Activated T-cell treated with anti-CD3 and anti-CD28 coated beads, Interleukin-2, amount 50 U/mL, for 4 hours (primary cell): ENCODE measurements around the gene TAF1B. TPM values are rescaled to one million over a fixed set of nuclear protein-coding genes. Genes with fewer than 3 reads are reported as not detected.

Source experiments
- ATAC-seq, 2 donors: fragments of 200-7000 bp; cut with Tn5 transposase; one replicate each; pipeline ENCODE4 v1.10.0; 2021
- DNase-seq: peaks from one replicate; pipeline ENCODE4 v3.0.0-alpha.2; 2020
- H3K27me3 Mint-ChIP-seq: one replicate; pipeline ENCODE4 v1.8.0; 2021; ENCODE audit warnings: low read depth, mixed read lengths
- H3K36me3 Mint-ChIP-seq: one replicate; pipeline ENCODE4 v1.8.0; 2022; ENCODE audit warnings: mixed read lengths; ENCODE audit not compliant: insufficient read depth
- H3K4me1 Mint-ChIP-seq: one replicate; pipeline ENCODE4 v1.8.0; 2021; ENCODE audit warnings: low read depth, mixed read lengths
- H3K4me3 Mint-ChIP-seq: one replicate; pipeline ENCODE4 v1.8.0; 2021; ENCODE audit warnings: mild to moderate bottlenecking, moderate library complexity, mixed read lengths
- H3K9me3 Mint-ChIP-seq: one replicate; pipeline ENCODE4 v1.8.0; 2021; ENCODE audit warnings: mixed read lengths
- total RNA-seq, 3 donors: library from RNA; stranded (reverse); gene quantifications; one replicate each; pipeline ENCODE4 v1.2.1, GENCODE V29; 2021

TAF1B gene
- total RNA-seq, 3 donors from 2014 or later, result 23.3 to 29.6 (median 26.4) TPM

DNA sequence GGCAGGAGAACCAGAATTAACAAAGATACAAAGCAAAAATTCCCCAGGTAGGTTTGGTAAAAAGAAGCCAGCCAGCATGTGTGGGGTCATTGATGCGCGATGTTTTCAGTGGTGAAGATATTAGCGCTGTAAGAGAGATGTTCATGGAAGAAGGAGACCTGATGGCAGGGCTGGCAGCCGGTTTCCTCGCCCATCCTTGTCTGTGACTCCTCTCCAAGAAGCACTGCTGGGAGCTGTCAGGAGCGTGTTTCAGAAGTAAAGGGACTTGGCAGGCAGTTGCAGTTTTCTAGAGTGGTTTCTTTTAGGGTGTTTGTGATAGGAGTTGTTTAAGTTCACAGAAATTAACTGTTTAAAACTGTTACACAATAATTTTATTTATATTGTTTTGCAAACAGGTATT lies 24.6 kb downstream of the TAF1B start:
- no peak for ATAC-seq
- no peaks in the 10 kb centered on the region for H3K4me1 Mint-ChIP-seq
- H3K4me3 Mint-ChIP-seq, result no peak overlapping the region
- peaks cover 5% of the 10 kb centered on the region for H3K9me3 Mint-ChIP-seq
- no peaks in the 10 kb centered on the region for H3K27me3 Mint-ChIP-seq
- H3K36me3 Mint-ChIP-seq, result peaks cover 13% of the 10 kb centered on the region
- no peak for DNase-seq

DNA sequence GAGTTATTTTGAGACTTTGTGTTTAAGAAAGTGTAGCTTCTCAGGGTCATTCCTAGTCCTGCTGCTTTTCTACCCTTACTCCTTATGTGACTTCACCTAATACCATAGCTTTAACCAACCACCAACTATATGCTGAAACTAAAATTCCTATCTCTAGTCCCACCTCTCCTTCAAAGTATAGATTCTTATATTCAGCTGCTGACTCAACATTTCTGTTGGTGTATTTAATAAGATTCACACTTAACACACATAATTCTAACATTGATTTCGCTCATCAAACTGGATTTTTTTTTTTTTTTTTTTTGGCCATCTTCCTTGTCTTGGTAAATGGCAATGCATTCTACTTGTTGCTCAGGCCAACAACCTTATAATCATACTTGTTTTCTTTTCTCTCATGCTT lies 30.1 kb downstream of the TAF1B start:
- H3K4me1 Mint-ChIP-seq, result no peaks in the 10 kb centered on the region
- no peaks in the 10 kb centered on the region for H3K9me3 Mint-ChIP-seq
- H3K27me3 Mint-ChIP-seq, result no peaks in the 10 kb centered on the region
- H3K36me3 Mint-ChIP-seq, result peaks cover 37% of the 10 kb centered on the region
- no peak overlapping the region for H3K4me3 Mint-ChIP-seq
- DNase-seq, result no peak
- ATAC-seq, result no peak

DNA sequence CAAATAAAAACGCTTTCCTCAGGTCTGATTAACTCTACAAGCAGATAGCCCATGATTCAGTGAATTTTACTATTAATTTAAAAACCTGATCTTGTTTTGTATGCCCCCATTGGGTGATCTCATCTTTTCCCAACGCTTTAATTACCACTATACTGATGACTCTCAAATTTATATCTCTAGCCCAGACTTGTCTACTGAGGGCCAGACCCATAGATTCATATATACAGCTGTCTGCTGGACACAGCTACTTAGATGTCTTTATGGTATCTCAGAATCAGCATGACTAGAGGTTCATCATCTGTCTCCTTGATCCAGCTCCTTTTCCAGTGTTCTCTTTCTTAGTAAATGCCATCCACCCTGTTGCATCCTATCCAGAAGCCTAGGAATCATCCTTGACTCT lies 33.8 kb downstream of the TAF1B start:
- Mint-ChIP-seq H3K4me1 (no peaks in the 10 kb centered on the region), H3K4me3 (no peak overlapping the region), H3K27me3 (no peaks in the 10 kb centered on the region), H3K36me3 (peaks cover 48% of the 10 kb centered on the region), H3K9me3 (no peaks in the 10 kb centered on the region)
- DNase-seq (no peak), ATAC-seq (no peak)

DNA sequence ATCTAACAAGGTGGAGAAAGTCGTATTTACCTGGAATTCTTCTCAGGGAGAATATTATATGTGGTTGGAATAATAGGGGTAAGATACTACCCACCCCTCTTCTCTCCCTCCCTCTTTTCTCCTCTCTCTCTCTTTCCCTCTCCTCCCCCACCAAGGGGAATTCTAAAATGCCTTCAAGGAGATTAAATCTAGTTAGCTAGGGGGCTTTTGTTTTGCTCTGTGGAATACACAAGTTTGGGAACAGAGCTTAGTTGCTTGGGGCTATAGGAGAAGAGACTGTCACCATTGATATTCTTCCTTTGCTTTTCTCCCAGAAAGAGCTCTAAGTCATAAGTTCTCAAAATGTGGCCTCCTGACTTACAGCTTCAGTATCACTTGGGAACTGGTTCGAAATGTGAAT lies 34.5 kb downstream of the TAF1B start:
- Mint-ChIP-seq H3K4me3 (no peak overlapping the region), H3K36me3 (peaks cover 48% of the 10 kb centered on the region), H3K27me3 (no peaks in the 10 kb centered on the region), H3K4me1 (no peaks in the 10 kb centered on the region), H3K9me3 (no peaks in the 10 kb centered on the region)
- DNase-seq (no peak), ATAC-seq (no peak)

DNA sequence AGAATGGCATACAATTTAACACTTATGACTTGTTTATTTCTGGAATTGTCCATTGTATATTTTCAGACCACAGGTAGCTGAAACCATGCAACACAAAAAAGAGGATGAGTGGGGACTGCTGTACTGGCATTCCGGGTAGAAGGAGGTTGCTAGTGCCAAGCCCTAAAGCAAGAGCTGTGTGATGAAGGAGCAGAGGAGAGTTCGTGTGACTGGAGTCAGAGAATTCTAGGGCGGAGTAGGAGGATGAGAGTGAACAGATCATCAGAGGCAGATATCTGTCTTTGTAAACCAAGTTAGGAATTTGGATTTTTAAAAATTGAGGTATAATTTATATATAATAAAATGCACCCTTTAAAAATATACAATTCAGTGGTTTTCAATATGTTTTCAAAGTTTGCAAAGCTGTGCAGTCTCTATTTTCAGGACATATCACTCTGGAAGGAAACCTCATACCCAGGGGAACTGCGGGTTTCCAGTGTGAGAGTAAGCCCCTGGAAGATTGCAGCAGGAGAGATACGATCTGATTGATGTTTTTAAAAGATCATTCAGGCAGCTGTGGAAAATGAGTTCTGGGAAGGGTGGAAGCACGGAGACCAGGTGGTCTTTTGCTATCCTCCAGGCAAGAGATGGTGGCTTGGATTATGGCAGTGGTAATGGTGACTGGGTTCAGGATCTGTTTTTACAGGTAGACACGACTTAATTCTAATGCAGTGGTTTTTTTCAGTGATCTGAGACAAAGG lies 36.4 kb downstream of the TAF1B start:
- Mint-ChIP-seq H3K4me3 (no peak overlapping the region), H3K27me3 (no peaks in the 10 kb centered on the region), H3K4me1 (no peaks in the 10 kb centered on the region), H3K9me3 (no peaks in the 10 kb centered on the region), H3K36me3 (peaks cover 41% of the 10 kb centered on the region)
- no peak for ATAC-seq
- no peak for DNase-seq

- Mint-ChIP-seq H3K36me3 (peaks cover 51% of the 10 kb centered on the region), H3K9me3 (peaks cover 12% of the 10 kb centered on the region), H3K27me3 (no peaks in the 10 kb centered on the region), H3K4me3 (no peak overlapping the region), H3K4me1 (peaks cover 2% of the 10 kb centered on the region)
- ATAC-seq (no peak), DNase-seq (no peak)
Observed at GRCh38 chr2:9883897-9884296, 40.6 kb downstream of the TAF1B start.

GRCh38 chr2:9884436-9884835 lies 41.2 kb downstream of the TAF1B start:
- ATAC-seq (no peak), DNase-seq (no peak)
- H3K9me3 Mint-ChIP-seq, result peaks cover 12% of the 10 kb centered on the region
- peaks cover 2% of the 10 kb centered on the region for H3K4me1 Mint-ChIP-seq
- H3K36me3 Mint-ChIP-seq, result peaks cover 52% of the 10 kb centered on the region
- no peak overlapping the region for H3K4me3 Mint-ChIP-seq
- H3K27me3 Mint-ChIP-seq, result no peaks in the 10 kb centered on the region

GRCh38 chr2:9885036-9885684 lies 41.9 kb downstream of the TAF1B start:
- ATAC-seq (no peak), DNase-seq (no peak)
- Mint-ChIP-seq H3K27me3 (no peaks in the 10 kb centered on the region), H3K9me3 (peaks cover 12% of the 10 kb centered on the region), H3K4me1 (peaks cover 2% of the 10 kb centered on the region), H3K4me3 (no peak overlapping the region), H3K36me3 (peaks cover 54% of the 10 kb centered on the region)

DNA sequence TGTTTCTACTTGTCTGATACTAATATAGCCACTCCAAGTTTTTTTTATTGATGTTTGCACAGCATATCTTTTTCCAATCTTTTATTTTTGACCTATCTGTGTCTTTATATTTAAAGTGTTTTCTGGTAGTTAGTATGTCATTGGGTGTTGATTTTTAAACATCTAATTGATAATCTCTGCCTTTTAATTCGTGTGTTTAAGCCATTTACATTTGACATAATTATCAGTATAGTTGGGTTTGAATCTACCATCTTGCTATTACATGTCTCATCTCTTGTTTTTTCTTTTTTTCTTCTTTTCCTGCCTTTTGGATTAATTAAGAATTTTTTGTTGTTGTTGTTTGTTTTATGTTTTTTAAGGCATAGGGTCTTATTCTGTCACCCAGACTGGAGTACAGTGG lies 44.2 kb downstream of the TAF1B start:
- Mint-ChIP-seq H3K4me3 (no peak overlapping the region), H3K27me3 (no peaks in the 10 kb centered on the region), H3K4me1 (peaks cover 2% of the 10 kb centered on the region), H3K9me3 (peaks cover 12% of the 10 kb centered on the region), H3K36me3 (peaks cover 54% of the 10 kb centered on the region)
- ATAC-seq (no peak), DNase-seq (no peak)

GRCh38 chr2:9889812-9890261 lies 46.6 kb downstream of the TAF1B start:
- ATAC-seq, result no peak

GRCh38 chr2:9892236-9892635 lies 49.0 kb downstream of the TAF1B start:
- peaks cover 30% of the 10 kb centered on the region for H3K36me3 Mint-ChIP-seq
- H3K4me3 Mint-ChIP-seq, result no peak overlapping the region
- H3K27me3 Mint-ChIP-seq, result no peaks in the 10 kb centered on the region
- H3K4me1 Mint-ChIP-seq, result peaks cover 11% of the 10 kb centered on the region
- DNase-seq (no peak), ATAC-seq (no peak)
- peaks cover 9% of the 10 kb centered on the region for H3K9me3 Mint-ChIP-seq

More at GRCh38 chr2:9889812-9890261, 46.6 kb downstream of the TAF1B start:
- peaks cover 46% of the 10 kb centered on the region for H3K36me3 Mint-ChIP-seq
- peaks cover 12% of the 10 kb centered on the region for H3K9me3 Mint-ChIP-seq
- peaks cover 4% of the 10 kb centered on the region for H3K4me1 Mint-ChIP-seq
- H3K27me3 Mint-ChIP-seq, result no peaks in the 10 kb centered on the region
- no peak overlapping the region for H3K4me3 Mint-ChIP-seq
- no peak for DNase-seq

DNA sequence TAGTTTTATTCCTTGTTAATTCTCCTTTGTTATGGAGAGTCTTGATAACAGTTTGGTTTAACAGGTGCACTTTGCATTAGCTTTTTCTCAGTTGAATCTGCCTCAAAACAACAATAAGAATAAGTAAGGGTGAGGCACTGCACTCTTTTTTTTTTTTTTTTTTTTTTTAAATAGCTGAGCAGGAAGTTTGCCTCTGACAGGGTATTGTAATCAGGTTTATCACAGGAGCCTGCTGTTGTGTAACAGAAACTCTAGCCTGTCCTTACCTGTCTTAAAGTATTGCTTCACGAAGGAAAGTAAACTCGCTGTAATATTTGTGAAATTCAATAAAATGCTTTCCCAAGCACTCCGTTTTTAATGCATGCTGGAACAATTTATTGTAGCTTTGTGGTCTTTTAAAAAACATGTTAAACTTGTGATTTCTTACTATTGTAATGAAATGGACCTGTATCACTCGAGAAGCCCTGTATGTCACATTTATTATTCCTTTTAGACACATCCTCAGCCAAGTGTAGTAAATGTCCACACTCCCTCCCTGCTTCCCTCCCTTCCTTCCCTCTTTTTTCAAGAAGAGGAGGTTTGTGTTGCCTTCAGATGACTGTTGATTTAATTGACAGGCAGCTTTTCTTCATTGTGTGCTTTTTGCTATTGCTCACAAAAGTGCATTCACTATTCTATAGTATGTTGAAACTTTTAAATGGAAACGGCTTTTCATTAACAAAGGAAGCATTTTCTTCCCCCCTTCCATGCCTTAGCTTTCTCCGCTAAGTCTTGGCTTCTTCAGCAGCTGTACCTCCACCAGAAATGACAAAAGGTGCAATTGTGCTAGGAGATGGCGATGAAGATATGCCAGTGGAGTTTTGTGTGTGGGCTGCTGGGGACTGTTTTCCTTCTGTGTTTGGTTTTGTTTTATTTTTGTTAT lies 52.7 kb downstream of the TAF1B start:
- Mint-ChIP-seq H3K4me1 (peaks cover 18% of the 10 kb centered on the region), H3K9me3 (no peaks in the 10 kb centered on the region), H3K4me3 (no peak overlapping the region), H3K36me3 (peaks cover 11% of the 10 kb centered on the region), H3K27me3 (no peaks in the 10 kb centered on the region)
- DNase-seq (no peak), ATAC-seq (no peak)

DNA sequence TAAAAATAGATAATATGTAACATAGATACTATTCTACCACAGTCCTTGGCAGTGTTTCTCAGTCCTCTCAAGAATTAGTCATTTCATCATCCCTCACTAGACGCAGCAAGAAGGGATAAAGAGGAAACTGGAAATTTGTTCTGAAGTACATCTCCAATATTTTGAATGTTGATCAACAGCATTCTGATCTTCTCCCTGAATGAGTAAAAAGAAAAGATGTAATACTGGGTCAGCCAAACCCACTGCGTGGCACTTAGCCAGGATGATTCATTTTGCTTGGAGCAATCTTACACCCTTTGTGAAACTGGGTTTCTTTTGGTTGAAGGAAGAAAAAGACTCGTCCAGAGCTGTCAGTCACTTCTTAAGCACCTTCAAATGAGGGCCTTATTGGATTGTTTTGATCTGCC lies 54.1 kb downstream of the TAF1B start:
- Mint-ChIP-seq H3K4me1 (peaks cover 18% of the 10 kb centered on the region), H3K9me3 (no peaks in the 10 kb centered on the region), H3K27me3 (no peaks in the 10 kb centered on the region), H3K4me3 (no peak overlapping the region), H3K36me3 (peaks cover 7% of the 10 kb centered on the region)
- peak; percentile 86 to 89 for ATAC-seq
- DNase-seq, result no peak

DNA sequence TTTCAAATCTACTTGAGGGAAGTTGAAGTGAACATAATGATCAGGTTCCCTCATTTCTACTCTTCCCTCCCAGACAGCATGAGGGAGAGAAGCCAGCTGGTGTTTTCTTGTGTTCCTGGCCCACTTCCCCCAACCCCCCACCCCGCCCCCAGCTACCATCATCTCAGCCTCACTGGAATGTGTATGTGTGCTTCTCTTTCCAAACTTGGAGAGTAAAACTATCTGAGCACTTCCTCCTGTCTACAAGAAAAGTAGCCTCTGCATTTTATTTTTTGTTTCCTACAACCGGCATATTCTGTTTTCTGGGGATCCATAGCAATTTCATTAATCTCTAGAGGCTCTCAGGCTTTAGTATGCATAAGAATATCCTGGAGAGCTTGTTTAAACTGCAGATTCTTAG lies 54.6 kb downstream of the TAF1B start:
- DNase-seq (no peak), ATAC-seq (no peak)
- Mint-ChIP-seq H3K27me3 (no peaks in the 10 kb centered on the region), H3K4me1 (peaks cover 18% of the 10 kb centered on the region), H3K36me3 (peaks cover 4% of the 10 kb centered on the region), H3K4me3 (no peak overlapping the region), H3K9me3 (no peaks in the 10 kb centered on the region)
